Activated CD4-positive, alpha-beta T cell treated with anti-CD3 and anti-CD28 coated beads for 1 hour (primary cell): ENCODE measurements around the gene MATN1.

Experiments
- DNase-seq: peaks from one replicate; pipeline ENCODE4 v3.0.0-alpha.2; 2020

MATN1 gene

GRCh38 chr1:30744060-30744756 is 20.8 kb upstream of the MATN1 start:
- DNase-seq, result no peak

- peak; percentile 47 for DNase-seq
Observed at GRCh38 chr1:30743584-30744059, 20.2 kb upstream of the MATN1 start.

GRCh38 chr1:30742963-30743559 is 19.7 kb upstream of the MATN1 start:
- DNase-seq, result no peak

- DNase-seq, result no peak
Observed at GRCh38 chr1:30742300-30742962, 19.0 kb upstream of the MATN1 start.

GRCh38 chr1:30741239-30741894 is 18.0 kb upstream of the MATN1 start:
- no peak for DNase-seq

- DNase-seq, result no peak
Observed at GRCh38 chr1:30740251-30741238, 17.2 kb upstream of the MATN1 start.

- no peak for DNase-seq
Observed at GRCh38 chr1:30739601-30740000, 16.2 kb upstream of the MATN1 start.

- no peak for DNase-seq
Observed at GRCh38 chr1:30738715-30739559, 15.6 kb upstream of the MATN1 start.

- DNase-seq, result no peak
Observed at GRCh38 chr1:30738040-30738714, 14.8 kb upstream of the MATN1 start.

GRCh38 chr1:30737357-30738039 is 14.1 kb upstream of the MATN1 start:
- DNase-seq, result no peak

GRCh38 chr1:30735668-30736498 is 12.5 kb upstream of the MATN1 start:
- DNase-seq, result no peak

GRCh38 chr1:30735124-30735523 is 11.7 kb upstream of the MATN1 start:
- DNase-seq, result no peak

- no peak for DNase-seq
Observed at GRCh38 chr1:30734580-30734979, 11.2 kb upstream of the MATN1 start.

GRCh38 chr1:30734106-30734505 is 10.7 kb upstream of the MATN1 start:
- no peak for DNase-seq

GRCh38 chr1:30733493-30733892 is 10.1 kb upstream of the MATN1 start:
- no peak for DNase-seq

GRCh38 chr1:30732277-30732996 is 9.1 kb upstream of the MATN1 start:
- DNase-seq, result no peak

- DNase-seq, result no peak
Observed at GRCh38 chr1:30731806-30732276, 8.5 kb upstream of the MATN1 start.

- DNase-seq, result no peak
Observed at GRCh38 chr1:30731109-30731805, 7.9 kb upstream of the MATN1 start.
